Measurements from ENCODE around the gene CA4. TPM values are rescaled to one million over a fixed set of nuclear protein-coding genes. Genes with fewer than 3 reads are reported as not detected.
A peak's percentile ranks its signal among the peaks of the same experiment; 100 is the strongest.
"Not testable (repeated sequence)": the region's sequence is repeated elsewhere in the genome, so short reads cannot be mapped to it uniquely, and the experiment has no call there.

Gene CA4
- total RNA-seq (2014; rRNA removed; shearing (Covaris generic)): not detected in 2 replicates

DNA sequence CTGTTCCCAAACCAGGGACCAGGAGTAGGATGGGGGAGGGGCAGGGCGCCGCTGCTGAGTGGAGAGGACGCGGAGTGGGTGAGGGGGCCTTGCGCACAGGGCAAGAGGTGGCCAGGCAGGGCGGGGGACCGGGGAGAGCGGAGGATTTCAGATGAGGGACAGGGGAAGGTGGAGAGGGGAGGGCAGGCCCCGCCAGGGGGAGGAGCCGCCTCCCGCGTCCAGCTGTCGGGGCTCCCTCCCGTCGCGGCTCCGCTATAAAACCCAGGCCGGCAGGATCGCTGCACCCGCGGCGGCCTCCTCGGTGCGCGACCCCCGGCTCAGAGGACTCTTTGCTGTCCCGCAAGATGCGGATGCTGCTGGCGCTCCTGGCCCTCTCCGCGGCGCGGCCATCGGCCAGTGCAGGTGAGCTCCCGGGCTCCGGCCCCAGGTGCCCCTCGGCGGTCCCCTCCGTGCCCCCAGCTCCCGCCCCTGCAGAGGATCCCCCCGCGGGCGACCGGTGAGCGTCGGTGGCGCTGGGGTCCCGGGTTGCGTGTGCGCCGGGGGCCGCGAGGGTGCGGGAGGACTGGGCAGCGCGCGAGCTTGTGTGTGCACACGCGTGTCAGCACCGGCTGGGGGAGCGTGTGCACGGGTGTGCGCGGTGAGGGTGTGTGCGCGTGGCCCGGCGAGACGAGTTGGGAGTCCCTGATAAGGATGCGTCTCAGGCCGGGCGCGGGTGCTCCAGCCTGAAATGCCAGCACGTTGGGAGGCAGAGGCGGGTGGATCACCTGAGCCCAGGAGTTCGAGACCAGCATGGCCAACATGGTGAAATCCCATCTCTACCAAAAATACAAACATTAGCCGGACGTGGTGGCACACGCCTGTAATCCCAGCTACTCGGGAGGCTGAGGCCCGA lies at the start of gene CA4:
CA4 (plus strand) TSS at position 283 of the 892 bp plus-strand sequence; CDS start at position 345, 62 bp downstream.
- DNase-seq (ENCODE audit: low read depth): no peak

- DNase-seq (ENCODE audit: low read depth): not testable (repeated sequence)
These were observed 49.2 kb upstream of the CA4 start for GRCh38 chr17:60100577-60100976.

- not testable (repeated sequence) for DNase-seq (ENCODE audit: low read depth)
These were observed 47.6 kb upstream of the CA4 start for GRCh38 chr17:60102015-60102631.

- peak; percentile 55 for DNase-seq (ENCODE audit: low read depth)
These were observed 47.1 kb upstream of the CA4 start for GRCh38 chr17:60102632-60103096.

- DNase-seq (ENCODE audit: low read depth): no peak
These were observed 45.8 kb upstream of the CA4 start for GRCh38 chr17:60103957-60104356.

- peak; percentile 83 for DNase-seq (ENCODE audit: low read depth)
These were observed 43.3 kb upstream of the CA4 start for GRCh38 chr17:60106340-60107059.

- DNase-seq (ENCODE audit: low read depth): peak; percentile 71
These were observed 42.1 kb upstream of the CA4 start for GRCh38 chr17:60107526-60108257.

DNA sequence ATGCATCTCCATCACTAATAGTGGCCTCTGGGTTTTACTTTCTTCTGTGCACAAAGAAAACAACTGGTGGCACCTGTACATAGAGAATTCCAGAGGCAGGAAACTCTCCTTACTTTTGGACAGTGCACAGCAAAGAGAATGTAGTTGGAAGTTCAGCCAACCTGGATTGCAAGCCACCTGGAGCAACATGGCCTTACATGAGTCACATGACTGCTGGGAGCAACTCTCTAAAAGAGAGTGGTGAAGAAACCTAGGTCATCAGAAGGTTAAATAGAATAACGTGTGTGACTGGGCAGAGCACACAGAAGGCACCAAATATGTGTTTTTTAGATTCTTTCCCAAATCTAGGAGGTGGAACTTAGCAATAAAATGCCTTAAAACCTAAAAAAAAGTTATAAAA lies 41.5 kb upstream of the CA4 start:
- not testable (repeated sequence) for DNase-seq (ENCODE audit: low read depth)

DNA sequence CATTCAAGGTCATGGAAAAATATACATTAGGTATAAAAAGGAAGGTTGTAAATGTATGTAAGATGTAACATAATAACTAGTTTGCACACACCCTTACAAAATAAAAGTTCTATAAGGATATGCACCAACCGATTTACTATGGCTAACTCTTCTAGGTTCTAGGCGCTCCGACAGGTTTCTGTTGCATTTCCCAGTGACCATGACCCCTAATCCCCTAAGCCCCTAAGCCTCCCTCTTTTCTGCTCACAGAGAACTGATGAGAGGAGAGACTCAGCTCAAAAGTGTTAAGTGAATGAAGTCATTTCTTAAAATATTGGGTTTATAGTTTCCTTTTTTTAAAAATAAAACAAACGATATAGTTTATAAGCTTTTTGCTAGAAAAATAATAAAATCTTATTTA lies 41.1 kb upstream of the CA4 start:
- no peak for DNase-seq (ENCODE audit: low read depth)

DNA sequence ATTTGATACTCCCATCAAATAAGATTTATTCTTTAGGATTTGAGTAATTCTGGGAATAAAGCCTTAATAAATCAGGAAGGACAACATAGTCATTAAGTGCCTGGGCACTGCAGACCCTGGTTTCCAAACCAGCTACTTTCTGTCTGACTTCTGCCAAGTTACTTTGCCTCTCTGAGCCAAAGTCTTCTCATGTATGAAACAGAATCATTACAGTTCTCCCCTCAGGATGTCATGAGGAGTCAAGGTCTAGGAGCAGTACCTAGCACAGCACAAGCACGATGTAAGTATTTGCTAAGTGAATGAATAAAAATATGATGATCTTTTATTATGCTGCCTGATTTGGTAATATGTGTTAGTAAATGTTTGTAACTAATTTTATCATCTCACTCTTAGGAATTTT lies 40.6 kb upstream of the CA4 start:
- no peak for DNase-seq (ENCODE audit: low read depth)

DNA sequence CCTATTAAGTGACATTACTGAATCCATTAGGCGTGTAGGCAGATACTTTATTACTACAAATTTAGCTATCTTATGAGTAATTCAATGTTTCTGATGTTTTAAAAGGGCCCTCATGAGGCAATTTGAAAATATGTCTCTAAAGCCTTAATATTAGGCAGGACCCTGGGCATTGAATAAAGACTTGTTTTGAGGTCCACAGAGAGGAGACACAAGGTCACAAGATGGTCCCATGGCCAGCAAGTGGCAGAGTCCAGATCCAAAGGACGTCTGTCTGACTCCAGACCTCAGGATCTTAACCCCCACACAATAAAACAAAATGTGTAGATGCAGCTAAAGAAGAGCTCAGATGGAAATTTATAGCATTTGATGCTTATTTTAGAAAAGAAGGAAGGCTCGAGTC lies 39.2 kb upstream of the CA4 start:
- no peak for DNase-seq (ENCODE audit: low read depth)

DNA sequence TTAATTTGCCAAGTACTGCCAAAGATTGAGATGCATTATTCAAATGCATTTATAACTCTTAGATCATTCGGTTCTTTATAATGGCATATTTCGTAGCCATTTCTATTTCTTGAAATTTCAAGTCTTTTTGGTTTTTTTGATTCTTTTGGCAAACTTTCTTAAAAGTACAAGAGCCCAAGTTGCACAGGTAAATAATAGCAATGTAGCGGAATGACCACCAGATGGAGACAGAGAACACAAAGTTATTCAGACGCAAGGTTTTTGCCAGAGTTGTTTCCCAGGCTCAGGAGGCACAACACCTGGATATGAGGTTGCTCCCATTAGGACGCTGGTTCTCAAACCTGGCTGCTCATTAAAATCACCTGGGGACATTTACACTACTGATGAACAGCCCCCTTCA lies 38.1 kb upstream of the CA4 start:
- not testable (repeated sequence) for DNase-seq (ENCODE audit: low read depth)

DNA sequence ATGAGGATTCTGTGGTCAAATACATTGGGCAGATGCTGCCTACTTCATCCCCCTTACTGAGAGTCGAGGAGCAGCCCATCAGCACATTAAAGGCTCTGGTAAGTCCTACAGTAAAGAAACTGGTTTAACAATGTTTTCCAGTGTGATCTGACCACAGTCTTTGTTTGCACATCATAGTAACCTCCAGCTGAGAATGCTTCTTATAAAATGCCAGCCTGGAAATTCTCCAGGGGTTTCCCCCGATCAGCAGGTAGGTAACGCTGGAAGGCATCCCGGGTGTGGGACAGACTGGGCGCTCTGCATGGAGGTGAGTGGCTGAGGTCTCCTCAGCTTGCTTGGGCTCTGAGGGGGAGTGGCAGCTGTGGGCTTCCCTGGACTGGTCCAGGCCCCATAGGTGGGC lies 34.4 kb upstream of the CA4 start:
- DNase-seq (ENCODE audit: low read depth): not testable (repeated sequence)

DNA sequence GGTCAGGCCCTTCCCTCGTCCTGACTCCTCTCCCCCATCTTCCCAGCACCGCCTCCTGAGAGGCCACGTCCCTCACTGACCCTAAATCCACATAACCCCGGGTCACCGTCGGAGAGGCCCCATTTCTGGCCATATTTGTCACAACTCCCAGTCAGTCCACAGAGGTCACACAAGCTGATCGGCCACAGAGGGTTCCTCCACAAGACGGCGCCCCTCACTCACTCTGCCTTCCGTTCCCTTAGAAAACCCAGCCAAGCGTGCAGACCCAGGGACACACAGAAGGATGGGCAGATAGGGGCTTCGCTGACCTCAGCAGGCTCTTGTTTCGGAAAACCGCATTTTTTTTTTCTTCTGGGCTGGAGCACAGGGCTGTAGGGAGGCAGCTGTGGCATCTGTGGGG lies 33.6 kb upstream of the CA4 start:
- DNase-seq (ENCODE audit: low read depth): not testable (repeated sequence)

- DNase-seq (ENCODE audit: low read depth): not testable (repeated sequence)
These were observed 30.6 kb upstream of the CA4 start for GRCh38 chr17:60119162-60119561.

- not testable (repeated sequence) for DNase-seq (ENCODE audit: low read depth)
These were observed 29.7 kb upstream of the CA4 start for GRCh38 chr17:60119807-60120748.

- no peak for DNase-seq (ENCODE audit: low read depth)
These were observed 22.4 kb upstream of the CA4 start for GRCh38 chr17:60127068-60128064.

GRCh38 chr17:60128171-60128859 lies 21.5 kb upstream of the CA4 start:
- no peak for DNase-seq (ENCODE audit: low read depth)

DNA sequence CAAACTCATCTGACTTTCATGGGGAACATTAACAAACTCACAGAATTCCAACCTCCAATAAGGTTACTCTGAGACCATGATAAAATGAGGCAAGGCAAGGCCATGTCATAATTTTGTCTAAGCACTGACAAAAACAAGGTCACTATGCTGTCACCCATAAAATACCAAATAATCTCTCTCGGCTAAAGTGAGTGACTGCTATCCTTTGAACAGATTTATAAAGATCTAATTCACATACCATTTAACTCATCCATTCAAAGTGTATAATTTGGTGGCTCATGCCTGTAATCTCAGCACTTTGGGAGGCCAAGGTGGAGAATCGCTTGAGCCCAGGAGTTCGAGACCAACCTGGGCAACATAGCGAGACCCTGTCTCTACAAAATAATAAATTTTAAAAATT lies 20.6 kb upstream of the CA4 start:
- DNase-seq (ENCODE audit: low read depth): no peak
